Calu3 (cell line): Measurements from ENCODE around the gene ARHGEF28. TPM values are rescaled to one million over a fixed set of nuclear protein-coding genes. Genes with fewer than 3 reads are reported as not detected.

Experiments used
- Bru-seq: library from RNA; stranded (reverse); fragments of 400-500 nt; gene quantifications from one replicate; lab custom pipeline; 2021; lab: Mats Ljungman, UMichigan
- BruChase-seq, 2 experiments: library from RNA; stranded (reverse); fragments of 400-500 nt; gene quantifications; one replicate each; lab custom pipeline; 2021; lab: Mats Ljungman, UMichigan
- BruUV-seq: library from RNA; stranded (reverse); fragments of 400-500 nt; replicated peaks from 2 replicates; lab custom pipeline; 2021; lab: Mats Ljungman, UMichigan
- CTCF ChIA-PET: fragments of 300-600 bp; sonication (Branson Sonifier 250); formaldehyde crosslinking; loops from one replicate; lab custom pipeline; 2022; ENCODE audit warnings: antibody characterized with exemption; lab: Charles Lee
- DNase-seq: peaks from one replicate; pipeline ENCODE4 v3.0.0; 2022
- H3K27ac Mint-ChIP-seq: one replicate; pipeline ENCODE4 v1.8.0; 2022; ENCODE audit warnings: mixed read lengths; ENCODE audit not compliant: unreplicated experiment
- H3K27me3 Mint-ChIP-seq: one replicate; pipeline ENCODE4 v1.8.0; 2022; ENCODE audit warnings: mixed read lengths; ENCODE audit not compliant: unreplicated experiment
- H3K36me3 Mint-ChIP-seq: one replicate; pipeline ENCODE4 v1.8.0; 2022; ENCODE audit warnings: mild to moderate bottlenecking, moderate library complexity, mixed read lengths; ENCODE audit not compliant: insufficient read depth, unreplicated experiment
- H3K4me1 Mint-ChIP-seq: one replicate; pipeline ENCODE4 v1.8.0; 2022; ENCODE audit warnings: mild to moderate bottlenecking, low read depth, mixed read lengths; ENCODE audit not compliant: unreplicated experiment
- H3K4me3 Mint-ChIP-seq: one replicate; pipeline ENCODE4 v1.8.0; 2022; ENCODE audit warnings: mild to moderate bottlenecking, low read depth, moderate library complexity, mixed read lengths; ENCODE audit not compliant: unreplicated experiment
- H3K9me3 Mint-ChIP-seq: one replicate; pipeline ENCODE4 v1.8.0; 2022; ENCODE audit warnings: low read depth, mixed read lengths; ENCODE audit not compliant: unreplicated experiment
- intact Hi-C: fragments of 100-400 bp; cut with micrococcal nuclease; formaldehyde crosslinking; loops from one replicate; pipeline ENCODE4 v1.10.0; 2022; ENCODE audit not compliant: unreplicated experiment
- long read RNA-seq: library from polyadenylated mRNA; stranded (forward); transcript quantifications from one replicate; pipeline ENCODE4 v2.0.0, GENCODE V29; 2022
- total RNA-seq: library from RNA; stranded (reverse); gene quantifications from 2 replicates; pipeline ENCODE4 v1.2.3, GENCODE V29; 2022
- TF ChIP-seq, protein P1 (sequence below): fragments of 200-600 bp; IDR thresholded peaks from one replicate; pipeline ENCODE4 v1.8.0; 2022; ENCODE audit warnings: antibody characterized with exemption; ENCODE audit not compliant: unreplicated experiment

Gene ARHGEF28, protein sequence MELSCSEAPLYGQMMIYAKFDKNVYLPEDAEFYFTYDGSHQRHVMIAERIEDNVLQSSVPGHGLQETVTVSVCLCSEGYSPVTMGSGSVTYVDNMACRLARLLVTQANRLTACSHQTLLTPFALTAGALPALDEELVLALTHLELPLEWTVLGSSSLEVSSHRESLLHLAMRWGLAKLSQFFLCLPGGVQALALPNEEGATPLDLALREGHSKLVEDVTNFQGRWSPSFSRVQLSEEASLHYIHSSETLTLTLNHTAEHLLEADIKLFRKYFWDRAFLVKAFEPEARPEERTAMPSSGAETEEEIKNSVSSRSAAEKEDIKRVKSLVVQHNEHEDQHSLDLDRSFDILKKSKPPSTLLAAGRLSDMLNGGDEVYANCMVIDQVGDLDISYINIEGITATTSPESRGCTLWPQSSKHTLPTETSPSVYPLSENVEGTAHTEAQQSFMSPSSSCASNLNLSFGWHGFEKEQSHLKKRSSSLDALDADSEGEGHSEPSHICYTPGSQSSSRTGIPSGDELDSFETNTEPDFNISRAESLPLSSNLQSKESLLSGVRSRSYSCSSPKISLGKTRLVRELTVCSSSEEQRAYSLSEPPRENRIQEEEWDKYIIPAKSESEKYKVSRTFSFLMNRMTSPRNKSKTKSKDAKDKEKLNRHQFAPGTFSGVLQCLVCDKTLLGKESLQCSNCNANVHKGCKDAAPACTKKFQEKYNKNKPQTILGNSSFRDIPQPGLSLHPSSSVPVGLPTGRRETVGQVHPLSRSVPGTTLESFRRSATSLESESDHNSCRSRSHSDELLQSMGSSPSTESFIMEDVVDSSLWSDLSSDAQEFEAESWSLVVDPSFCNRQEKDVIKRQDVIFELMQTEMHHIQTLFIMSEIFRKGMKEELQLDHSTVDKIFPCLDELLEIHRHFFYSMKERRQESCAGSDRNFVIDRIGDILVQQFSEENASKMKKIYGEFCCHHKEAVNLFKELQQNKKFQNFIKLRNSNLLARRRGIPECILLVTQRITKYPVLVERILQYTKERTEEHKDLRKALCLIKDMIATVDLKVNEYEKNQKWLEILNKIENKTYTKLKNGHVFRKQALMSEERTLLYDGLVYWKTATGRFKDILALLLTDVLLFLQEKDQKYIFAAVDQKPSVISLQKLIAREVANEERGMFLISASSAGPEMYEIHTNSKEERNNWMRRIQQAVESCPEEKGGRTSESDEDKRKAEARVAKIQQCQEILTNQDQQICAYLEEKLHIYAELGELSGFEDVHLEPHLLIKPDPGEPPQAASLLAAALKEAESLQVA (N-terminal part only)
- total RNA-seq = 79.3 and 92.0 TPM in 2 replicates
- Bru-seq, nascent RNA = percentile 95 among the genes with signal in this experiment
- percentile 77 among the genes with signal in this experiment for BruChase-seq, experiment 1, labeled RNA remaining after a 6-hour chase
- percentile 84 among the genes with signal in this experiment for BruChase-seq, experiment 2, labeled RNA remaining after a 2-hour chase
- long read RNA-seq, full-length matches to known transcripts = 15 of 45 reads
- long read RNA-seq, partial matches to known transcripts = 14 of 45 reads
- long read RNA-seq, other reads (novel, unspliced or antisense) = 16 of 45 reads

DNA sequence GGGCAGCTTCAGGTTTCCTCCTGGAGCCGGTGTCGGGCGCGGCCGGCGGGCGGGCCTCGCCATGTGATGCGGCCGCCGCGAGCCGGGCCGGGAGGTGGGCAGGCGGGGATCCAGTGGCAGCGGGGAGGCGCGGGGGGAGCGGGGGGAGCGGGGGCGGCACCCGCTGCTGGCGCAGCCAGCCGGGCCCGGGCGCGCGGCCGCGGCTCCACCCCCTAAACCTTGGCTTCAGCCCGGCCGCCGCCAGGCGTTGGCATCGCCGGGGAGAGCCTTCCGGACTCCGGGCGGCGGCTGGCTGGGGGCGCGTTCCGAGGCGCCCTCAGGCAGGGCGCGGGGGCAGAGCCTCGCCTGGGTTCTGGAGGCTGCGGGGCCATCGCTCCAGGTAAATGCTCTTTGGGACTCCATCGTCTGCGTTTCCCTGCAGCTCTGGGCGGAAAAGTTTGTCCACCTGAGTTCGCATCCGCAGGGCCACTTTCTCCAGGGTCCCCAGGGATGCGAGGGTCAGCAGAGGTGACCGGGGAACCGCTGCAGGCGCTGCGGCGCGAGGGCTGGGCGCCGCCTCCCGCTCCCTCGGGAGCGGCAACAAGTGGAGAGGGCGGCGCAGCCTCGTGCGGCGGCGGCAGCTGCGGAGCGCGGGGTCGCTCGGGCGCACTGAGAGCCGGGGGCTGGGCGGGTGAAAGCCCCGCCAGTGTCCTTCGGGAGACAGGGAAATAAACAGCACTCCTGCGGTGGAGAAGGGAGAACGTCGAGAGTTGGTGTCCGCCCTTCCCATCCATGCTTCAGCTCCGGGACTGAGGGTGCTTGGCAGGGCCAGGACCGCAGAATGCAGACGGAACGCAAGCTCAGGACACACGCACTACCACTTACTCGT, at the start of gene ARHGEF28:
Gene ARHGEF28 (plus strand): TSS at position 253 of the 868 bp plus-strand sequence. CDS start 58,656 bp downstream, outside the sequence.
- CTCF ChIA-PET = interaction anchor here (0.7 to 2.0 kb wide), 4 partner anchors 26 to 67 kb away, joined by 3 to 7 read pairs (median 5); no protein-coding TSS in a partner anchor

DNA sequence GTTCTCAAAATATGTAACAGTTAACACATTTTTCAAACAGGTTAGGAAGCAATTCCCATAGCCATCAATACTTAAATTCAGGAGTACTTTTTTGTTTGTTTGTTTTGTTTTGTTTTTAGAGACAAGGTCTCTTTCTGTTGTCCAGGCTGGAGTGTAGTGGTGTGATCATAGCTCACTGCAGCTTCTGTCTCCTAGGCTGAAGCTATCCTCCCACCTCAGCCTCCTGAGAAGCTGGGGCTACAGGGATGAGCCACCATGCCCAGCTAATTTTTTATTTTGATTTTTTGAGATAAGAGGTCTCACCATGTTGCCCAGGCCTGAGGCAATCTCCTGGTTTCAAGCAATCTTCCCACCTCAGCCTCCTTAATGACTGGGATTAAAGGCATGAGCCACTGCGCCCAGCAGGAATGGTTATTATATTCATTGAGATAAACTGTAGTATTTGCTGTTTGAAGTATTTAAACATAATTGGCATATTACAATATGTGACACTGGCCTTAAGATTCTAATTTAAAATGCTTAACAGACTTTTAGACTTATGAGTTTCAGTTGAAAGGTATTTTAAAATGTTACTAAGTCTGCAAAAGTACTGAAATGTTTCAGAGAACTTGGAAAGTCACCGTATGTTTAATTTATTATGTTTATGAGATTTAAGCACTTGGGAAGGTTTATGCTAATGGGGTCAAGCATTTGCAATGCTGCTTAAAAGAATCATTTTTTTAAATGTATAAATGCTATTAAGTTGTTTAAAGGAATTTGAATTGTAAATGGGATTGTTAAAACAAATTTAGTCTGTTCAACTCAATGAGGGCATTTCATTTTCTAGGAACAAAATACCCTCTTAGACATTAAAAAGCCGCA, 43.5 kb upstream of the ARHGEF28 start:
- Mint-ChIP-seq H3K9me3 (no peaks in the 10 kb centered on the region), H3K27ac (no peak overlapping the region), H3K27me3 (no peaks in the 10 kb centered on the region), H3K4me3 (no peak overlapping the region), H3K4me1 (no peaks in the 10 kb centered on the region), H3K36me3 (peaks cover 18% of the 10 kb centered on the region)
- DNase-seq = no peak
- BruUV-seq = no TSS peak
- CTCF ChIA-PET = no interaction called here
- intact Hi-C loops = no loop called here
- TF ChIP-seq, protein P1, sequence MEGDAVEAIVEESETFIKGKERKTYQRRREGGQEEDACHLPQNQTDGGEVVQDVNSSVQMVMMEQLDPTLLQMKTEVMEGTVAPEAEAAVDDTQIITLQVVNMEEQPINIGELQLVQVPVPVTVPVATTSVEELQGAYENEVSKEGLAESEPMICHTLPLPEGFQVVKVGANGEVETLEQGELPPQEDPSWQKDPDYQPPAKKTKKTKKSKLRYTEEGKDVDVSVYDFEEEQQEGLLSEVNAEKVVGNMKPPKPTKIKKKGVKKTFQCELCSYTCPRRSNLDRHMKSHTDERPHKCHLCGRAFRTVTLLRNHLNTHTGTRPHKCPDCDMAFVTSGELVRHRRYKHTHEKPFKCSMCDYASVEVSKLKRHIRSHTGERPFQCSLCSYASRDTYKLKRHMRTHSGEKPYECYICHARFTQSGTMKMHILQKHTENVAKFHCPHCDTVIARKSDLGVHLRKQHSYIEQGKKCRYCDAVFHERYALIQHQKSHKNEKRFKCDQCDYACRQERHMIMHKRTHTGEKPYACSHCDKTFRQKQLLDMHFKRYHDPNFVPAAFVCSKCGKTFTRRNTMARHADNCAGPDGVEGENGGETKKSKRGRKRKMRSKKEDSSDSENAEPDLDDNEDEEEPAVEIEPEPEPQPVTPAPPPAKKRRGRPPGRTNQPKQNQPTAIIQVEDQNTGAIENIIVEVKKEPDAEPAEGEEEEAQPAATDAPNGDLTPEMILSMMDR = no peak

More for the DNA sequence above, at the start of gene ARHGEF28:
- H3K36me3 Mint-ChIP-seq = peaks cover 25% of the 10 kb centered on the region
- no peaks in the 10 kb centered on the region for H3K9me3 Mint-ChIP-seq
- H3K27ac Mint-ChIP-seq = peak within 1 kb of the TSS; percentile 56
- peak within 1 kb of the TSS; percentile 85 for H3K4me3 Mint-ChIP-seq
- peaks cover 58% of the 10 kb centered on the region for H3K4me1 Mint-ChIP-seq
- intact Hi-C loops = loop anchor here (2.0 to 5.0 kb wide), 2 partner anchors 17 to 34 kb away; no protein-coding TSS in a partner anchor
- BruUV-seq = no TSS peak
- peak; percentile 90 for DNase-seq
- H3K27me3 Mint-ChIP-seq = no peaks in the 10 kb centered on the region
- TF ChIP-seq, protein P1 = no peak

DNA sequence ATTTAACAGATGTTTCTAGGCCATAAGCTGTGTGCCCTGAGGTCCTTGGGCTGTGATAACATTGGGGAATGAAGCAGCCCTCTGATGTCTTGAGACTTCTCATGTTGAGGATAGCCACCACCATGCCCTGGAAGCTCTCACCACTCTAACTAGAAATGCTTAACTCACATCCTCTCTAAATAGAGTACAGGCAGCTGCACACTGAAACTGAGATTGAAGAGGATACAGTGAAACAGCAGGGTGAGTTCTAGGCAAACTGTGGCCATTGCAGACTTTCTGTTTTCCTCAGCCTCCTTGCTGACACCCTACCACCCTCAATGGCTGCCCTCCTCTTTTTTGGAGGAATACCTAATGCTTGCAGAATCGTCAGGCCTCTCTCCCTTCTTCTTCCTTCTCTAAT, 38.1 kb upstream of the ARHGEF28 start:
- H3K4me3 Mint-ChIP-seq = no peak overlapping the region
- no peak overlapping the region for H3K27ac Mint-ChIP-seq
- intact Hi-C loops = no loop called here
- TF ChIP-seq, protein P1 = no peak
- H3K36me3 Mint-ChIP-seq = no peaks in the 10 kb centered on the region
- peaks cover 18% of the 10 kb centered on the region for H3K4me1 Mint-ChIP-seq
- no TSS peak for BruUV-seq
- H3K27me3 Mint-ChIP-seq = no peaks in the 10 kb centered on the region
- CTCF ChIA-PET = no interaction called here
- no peak for DNase-seq
- H3K9me3 Mint-ChIP-seq = no peaks in the 10 kb centered on the region
